HepG2 (cell line): Measurements from ENCODE around the gene CATSPERD. TPM values are rescaled to one million over a fixed set of nuclear protein-coding genes. Genes with fewer than 3 reads are reported as not detected.

Experiments used
- ARID5B ChIP-seq: IDR thresholded peaks from 2 replicates; pipeline ENCODE4 v1.4.0; 2020; ENCODE audit warnings: mild to moderate bottlenecking, missing genetic modification reagents
- BCL6 ChIP-seq: IDR thresholded peaks from 2 replicates; pipeline ENCODE4 v1.6.1; 2016; ENCODE audit warnings: missing genetic modification reagents, missing compliant biosample characterization
- ELF4 ChIP-seq: sonication (generic); formaldehyde crosslinking; IDR thresholded peaks from 2 replicates; pipeline ENCODE4 v1.5.0; 2020; ENCODE audit warnings: missing genetic modification reagents, mild to moderate bottlenecking, moderate library complexity, borderline replicate concordance
- HNF1B ChIP-seq: sonication (generic); formaldehyde crosslinking; IDR thresholded peaks from 2 replicates; pipeline ENCODE4 v1.5.1; 2020; ENCODE audit warnings: mild to moderate bottlenecking, moderate library complexity, missing genetic modification reagents
- HNRNPL ChIP-seq: fragments of 200-400 bp; formaldehyde crosslinking; IDR thresholded peaks from 2 replicates; pipeline ENCODE4 v1.6.1; 2017; ENCODE audit warnings: mild to moderate bottlenecking, low read depth, low read length
- KMT2A ChIP-seq: sonication (generic); formaldehyde crosslinking; IDR thresholded peaks from 2 replicates; pipeline ENCODE4 v1.4.0; 2020; ENCODE audit warnings: missing genetic modification reagents
- MIER2 ChIP-seq: IDR thresholded peaks from 2 replicates; pipeline ENCODE4 v1.6.1; 2016; ENCODE audit warnings: missing biosample characterization, missing genetic modification reagents
- MTA3 ChIP-seq: sonication (generic); formaldehyde crosslinking; IDR thresholded peaks from 2 replicates; pipeline ENCODE4 v1.4.0; 2020; ENCODE audit warnings: missing genetic modification reagents
- MXI1 ChIP-seq: IDR thresholded peaks from 3 replicates; pipeline ENCODE4 v1.6.1; 2012; ENCODE audit warnings: low read depth, low read length, inconsistent platforms, borderline replicate concordance
- NFIB ChIP-seq: sonication (generic); formaldehyde crosslinking; IDR thresholded peaks from 2 replicates; pipeline ENCODE4 v1.9.0; 2021; ENCODE audit warnings: missing genetic modification reagents, mild to moderate bottlenecking, borderline replicate concordance
- NPAS2 ChIP-seq: sonication (generic); formaldehyde crosslinking; IDR thresholded peaks from 2 replicates; pipeline ENCODE4 v1.8.0; 2022; ENCODE audit warnings: mild to moderate bottlenecking, missing genetic modification reagents, borderline replicate concordance
- RAD51 ChIP-seq: fragments of 450-650 bp; IDR thresholded peaks from 2 replicates; pipeline ENCODE4 v1.6.1; 2016; ENCODE audit warnings: borderline replicate concordance
- RFX1 ChIP-seq: fragments of 450-650 bp; IDR thresholded peaks from 2 replicates; pipeline ENCODE4 v1.6.1; 2017
- TAF15 ChIP-seq: fragments of 200-400 bp; formaldehyde crosslinking; IDR thresholded peaks from one replicate; pipeline ENCODE4 v1.6.1; 2018; ENCODE audit warnings: mild to moderate bottlenecking, low read depth, low read length; ENCODE audit not compliant: poor library complexity, severe bottlenecking
- TBX2 ChIP-seq: sonication (generic); formaldehyde crosslinking; IDR thresholded peaks from 2 replicates; pipeline ENCODE4 v1.5.0; 2020; ENCODE audit warnings: missing genetic modification reagents, mild to moderate bottlenecking, borderline replicate concordance
- TCF7L2 ChIP-seq: IDR thresholded peaks from 2 replicates; pipeline ENCODE4 v1.6.1; 2011; ENCODE audit warnings: mild to moderate bottlenecking, low read depth, low read length, moderate library complexity
- ZBED4 ChIP-seq: sonication (generic); formaldehyde crosslinking; IDR thresholded peaks from 2 replicates; pipeline ENCODE4 v1.4.0; 2020; ENCODE audit warnings: missing genetic modification reagents, borderline replicate concordance
- ZNF260 ChIP-seq: sonication (generic); formaldehyde crosslinking; IDR thresholded peaks from 2 replicates; pipeline ENCODE4 v1.4.0; 2020; ENCODE audit warnings: missing genetic modification reagents, low read depth, mild to moderate bottlenecking, borderline replicate concordance
- ZNF264 ChIP-seq: sonication (generic); formaldehyde crosslinking; IDR thresholded peaks from 2 replicates; pipeline ENCODE4 v1.4.0; 2020; ENCODE audit warnings: missing genetic modification reagents
- ZNF432 ChIP-seq: sonication (generic); formaldehyde crosslinking; IDR thresholded peaks from 2 replicates; pipeline ENCODE4 v1.5.0; 2020; ENCODE audit warnings: missing genetic modification reagents, mild to moderate bottlenecking, borderline replicate concordance
- ZSCAN25 ChIP-seq: sonication (generic); formaldehyde crosslinking; IDR thresholded peaks from 2 replicates; pipeline ENCODE4 v1.8.0; 2022; ENCODE audit warnings: mild to moderate bottlenecking, missing genetic modification reagents
- polyA plus RNA-seq, 8 experiments: library from polyadenylated mRNA; depleted of rRNA in 3 of 8; stranded (reverse) in 7 of 8; unstranded in 1 of 8; fragments of >200 nt; fragmentation: Illumina TruSeq in 4 of 8; extraction: Trizol in 4 of 8; gene quantifications; 2 replicates each; pipeline versions ENCODE4 v1.2.1 to v1.2.3, GENCODE V29; 2011 to 2016; ENCODE audit warnings: low read depth in 4 of 8, missing spikeins in 1 of 8, mixed read lengths in 1 of 8; ENCODE audit not compliant: insufficient read depth in 1 of 8
- total RNA-seq, 5 experiments: library from RNA; depleted of rRNA; stranded (reverse); fragments of >200 nt; fragmentation: Illumina TruSeq; extraction: Trizol; gene quantifications; 2 replicates each; pipeline ENCODE4 v1.2.3, GENCODE V29; 2016; ENCODE audit warnings: low read depth in 1 of 5

CATSPERD gene
- total and polyA plus RNA-seq, 2 of the 13 experiments (the other 11 are each of a cell fraction or from before 2014, with no cell fraction given): 0.04 TPM; not detected in 1

GRCh38 chr19:5827891-5828660 is 107.6 kb downstream of the CATSPERD start (continued):
- TF ChIP-seq ZBED4 (CRISPR knock-in tag) (peak; percentile 57; the same call in 1 of the 2 replicates), NFIB (CRISPR knock-in tag) (no peak), HNRNPL (peak; percentile 72; the same call in 1 of the 2 replicates), ZSCAN25 (peak; percentile 75), RFX1 (no peak), MXI1 (peak; percentile 75; the same call in 1 of the 3 replicates), HNF1B (CRISPR knock-in tag) (peak; percentile 85), TCF7L2 (no peak), ZNF264 (CRISPR knock-in tag) (no peak), ZNF432 (CRISPR knock-in tag) (no peak), ZNF260 (CRISPR knock-in tag) (no peak), ELF4 (CRISPR knock-in tag) (no peak), TBX2 (CRISPR knock-in tag) (peak; percentile 94), ARID5B (peak; percentile 57), MIER2 (peak; percentile 18; the same call in 1 of the 2 replicates), RAD51 (no peak), BCL6 (no peak), NPAS2 (no peak), MTA3 (CRISPR knock-in tag) (no peak), KMT2A (CRISPR knock-in tag) (peak; percentile 65; the same call in 1 of the 2 replicates), TAF15 (peak; percentile 48)
